ENCODE data around the gene MYO3B.
"Not testable (repeated sequence)": the region's sequence is repeated elsewhere in the genome, so short reads cannot be mapped to it uniquely, and the experiment has no call there.

MYO3B gene

DNA sequence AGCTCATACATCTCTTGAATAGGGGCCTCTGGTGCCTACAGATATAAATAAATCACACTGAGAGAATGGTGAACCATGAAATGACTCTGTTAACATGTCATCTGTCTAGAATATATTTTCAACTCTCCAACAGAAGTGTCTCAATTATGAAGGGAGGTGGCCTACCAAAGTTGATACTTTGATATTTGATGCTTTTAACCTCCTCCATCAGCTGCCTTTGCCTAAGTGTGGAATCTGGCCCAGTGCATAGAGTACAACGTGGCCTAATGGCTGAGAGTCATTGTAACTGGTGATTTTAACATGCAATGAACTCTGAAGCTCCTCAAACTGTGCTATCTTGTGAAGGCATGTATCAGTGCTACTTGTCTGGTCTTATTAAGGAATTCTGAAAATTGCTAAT is 93.4 kb downstream of the MYO3B start:
- in situ Hi-C loops (cut with MboI; ENCODE audit: low pct_unique_long_range_greater_than_20kb, low sequenced_read_pairs), result no loop called here
- no peak for DNase-seq

GRCh38 chr2:170276056-170276455 is 98.1 kb downstream of the MYO3B start:
- DNase-seq, result no peak
- in situ Hi-C loops (cut with MboI; ENCODE audit: low pct_unique_long_range_greater_than_20kb, low sequenced_read_pairs), result no loop called here

GRCh38 chr2:170276925-170277629 is 99.1 kb downstream of the MYO3B start:
- in situ Hi-C loops (cut with MboI; ENCODE audit: low pct_unique_long_range_greater_than_20kb, low sequenced_read_pairs), result no loop called here
- no peak for DNase-seq

GRCh38 chr2:170277951-170278350 is 100.0 kb downstream of the MYO3B start:
- in situ Hi-C loops (cut with MboI; ENCODE audit: low pct_unique_long_range_greater_than_20kb, low sequenced_read_pairs), result no loop called here
- DNase-seq, result no peak

DNA sequence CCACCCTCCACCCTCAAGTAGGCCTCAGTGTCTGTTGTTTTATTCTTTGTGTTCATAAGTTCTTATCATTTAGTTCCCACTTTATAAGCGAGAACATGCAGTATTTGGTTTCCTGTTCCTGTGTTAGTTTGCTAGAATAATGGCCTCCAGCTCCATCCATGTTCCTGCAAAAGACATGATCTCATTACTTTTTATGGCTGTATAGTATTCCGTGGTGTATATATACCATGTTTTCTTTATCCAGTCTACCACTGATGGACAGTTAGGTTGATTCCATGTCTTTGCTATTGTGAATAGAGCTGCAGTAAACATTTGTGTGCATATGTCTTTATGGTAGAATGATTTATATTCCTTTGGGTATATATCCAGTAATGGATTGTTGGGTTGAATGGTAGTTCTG is 101.7 kb downstream of the MYO3B start:
- in situ Hi-C loops (cut with MboI; ENCODE audit: low pct_unique_long_range_greater_than_20kb, low sequenced_read_pairs), result not testable (repeated sequence)

GRCh38 chr2:170282851-170283250 is 104.9 kb downstream of the MYO3B start:
- no peak for DNase-seq
- in situ Hi-C loops (cut with MboI; ENCODE audit: low pct_unique_long_range_greater_than_20kb, low sequenced_read_pairs), result no loop called here

More for the DNA sequence above, 101.7 kb downstream of the MYO3B start:
- not testable (repeated sequence) for DNase-seq

- in situ Hi-C loops (cut with MboI; ENCODE audit: low pct_unique_long_range_greater_than_20kb, low sequenced_read_pairs), result no loop called here
- no peak for DNase-seq
Observed at GRCh38 chr2:170284205-170284604, 106.3 kb downstream of the MYO3B start.

DNA sequence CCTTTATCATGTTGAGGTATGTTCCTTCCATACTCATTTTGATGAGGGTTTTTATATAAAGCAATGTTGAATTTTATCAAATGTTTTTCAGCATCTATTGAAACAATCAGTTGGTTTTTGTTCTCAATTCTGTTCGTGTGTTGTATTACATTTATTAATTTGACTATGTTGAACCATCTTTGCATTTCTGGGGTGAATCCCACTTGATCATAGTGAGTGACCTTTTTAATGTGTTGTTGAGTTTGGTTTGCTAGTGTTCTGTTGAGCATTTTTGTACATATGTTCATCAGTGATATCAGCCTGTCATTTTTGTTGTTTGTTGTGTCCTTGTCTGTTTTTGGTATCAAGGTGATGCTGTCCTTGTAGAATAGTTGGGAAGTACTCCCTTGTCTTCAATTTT is 110.9 kb downstream of the MYO3B start:
- no peak for DNase-seq
- in situ Hi-C loops (cut with MboI; ENCODE audit: low pct_unique_long_range_greater_than_20kb, low sequenced_read_pairs), result no loop called here

DNA sequence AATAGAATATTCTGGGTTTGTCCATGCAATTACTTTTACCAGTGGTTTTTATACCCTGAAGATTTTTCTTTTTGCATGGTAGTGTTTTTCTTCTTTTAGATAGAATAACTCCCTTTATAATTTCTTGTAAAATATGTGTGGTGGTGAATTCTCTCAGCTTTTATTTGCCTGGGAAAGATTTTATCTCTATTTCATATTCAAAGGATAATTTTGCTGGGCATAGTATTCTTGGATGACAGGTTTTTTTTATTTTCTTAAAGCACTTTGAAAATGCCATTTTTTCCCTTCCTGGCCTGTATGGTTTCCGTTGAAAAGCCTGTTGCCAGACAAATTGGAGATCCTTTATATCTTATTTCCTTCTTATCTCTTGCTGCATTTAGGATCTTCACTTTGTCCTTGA is 113.5 kb downstream of the MYO3B start:
- in situ Hi-C loops (cut with MboI; ENCODE audit: low pct_unique_long_range_greater_than_20kb, low sequenced_read_pairs), result no loop called here
- no peak for DNase-seq

GRCh38 chr2:170292415-170292814 is 114.5 kb downstream of the MYO3B start:
- in situ Hi-C loops (cut with MboI; ENCODE audit: low pct_unique_long_range_greater_than_20kb, low sequenced_read_pairs), result no loop called here
- DNase-seq, result no peak

DNA sequence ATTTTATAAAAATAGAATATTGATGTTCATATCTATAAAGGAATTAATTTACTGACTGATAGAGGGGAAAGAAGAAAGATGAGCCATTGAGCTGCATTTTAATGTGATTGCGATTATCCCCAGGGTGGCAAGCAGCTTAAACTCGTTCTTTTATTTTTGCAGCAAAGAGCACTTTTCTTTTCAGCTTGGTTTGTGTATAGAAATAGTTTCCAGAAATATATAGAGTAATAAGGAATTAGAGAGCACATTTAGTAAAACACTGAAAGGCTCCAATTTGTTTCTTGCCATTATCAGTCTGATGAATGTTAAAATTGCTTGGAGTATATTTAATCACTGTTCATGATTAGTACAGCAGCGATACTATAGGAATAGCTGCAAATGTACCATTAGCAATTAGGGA is 119.5 kb downstream of the MYO3B start:
- no peak for DNase-seq
- in situ Hi-C loops (cut with MboI; ENCODE audit: low pct_unique_long_range_greater_than_20kb, low sequenced_read_pairs), result no loop called here

GRCh38 chr2:170298115-170298514 is 120.2 kb downstream of the MYO3B start:
- no peak for DNase-seq
- in situ Hi-C loops (cut with MboI; ENCODE audit: low pct_unique_long_range_greater_than_20kb, low sequenced_read_pairs), result no loop called here

GRCh38 chr2:170298861-170299429 is 121.0 kb downstream of the MYO3B start:
- in situ Hi-C loops (cut with MboI; ENCODE audit: low pct_unique_long_range_greater_than_20kb, low sequenced_read_pairs), result no loop called here

DNA sequence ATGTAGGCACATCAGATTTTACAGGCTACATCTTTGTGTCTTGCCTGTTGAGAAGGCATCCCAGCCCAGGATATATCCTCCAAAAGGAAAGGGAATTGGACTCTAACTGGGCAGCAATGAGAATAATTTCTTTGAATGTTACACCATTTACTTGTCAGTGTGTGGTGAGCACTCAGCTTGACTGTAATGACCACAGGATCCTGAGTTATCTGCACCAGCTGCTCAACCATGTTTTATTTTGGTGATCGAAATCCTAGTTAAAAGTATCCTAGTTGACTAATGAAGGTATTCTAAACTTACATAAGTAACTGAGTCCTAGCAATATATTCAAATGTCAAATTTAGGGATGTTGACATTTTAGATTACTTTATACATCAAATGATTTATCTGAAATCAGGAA is 123.0 kb downstream of the MYO3B start:
- no peak for DNase-seq
- in situ Hi-C loops (cut with MboI; ENCODE audit: low pct_unique_long_range_greater_than_20kb, low sequenced_read_pairs), result no loop called here

More at GRCh38 chr2:170298861-170299429, 121.0 kb downstream of the MYO3B start:
- DNase-seq, result no peak

DNA sequence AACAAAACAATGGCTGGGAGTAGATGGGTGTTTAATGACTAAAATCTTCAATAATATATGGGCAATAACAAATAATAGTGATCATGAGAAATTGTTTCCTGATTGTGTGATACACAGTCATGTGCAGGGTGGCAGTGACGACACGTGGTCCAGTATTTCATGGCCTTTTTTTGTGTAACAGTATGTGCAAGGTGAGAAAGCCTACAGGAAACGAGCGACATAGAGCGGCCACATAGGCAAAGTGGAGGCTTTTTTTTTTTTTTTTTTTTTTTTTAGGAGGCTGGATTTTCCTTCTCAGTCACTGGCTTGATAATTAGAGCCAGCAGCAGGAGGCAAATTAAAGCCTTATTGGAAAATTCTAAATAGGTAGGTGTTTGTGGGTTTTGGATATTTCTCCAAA is 123.7 kb downstream of the MYO3B start:
- DNase-seq, result no peak
- in situ Hi-C loops (cut with MboI; ENCODE audit: low pct_unique_long_range_greater_than_20kb, low sequenced_read_pairs), result no loop called here

DNA sequence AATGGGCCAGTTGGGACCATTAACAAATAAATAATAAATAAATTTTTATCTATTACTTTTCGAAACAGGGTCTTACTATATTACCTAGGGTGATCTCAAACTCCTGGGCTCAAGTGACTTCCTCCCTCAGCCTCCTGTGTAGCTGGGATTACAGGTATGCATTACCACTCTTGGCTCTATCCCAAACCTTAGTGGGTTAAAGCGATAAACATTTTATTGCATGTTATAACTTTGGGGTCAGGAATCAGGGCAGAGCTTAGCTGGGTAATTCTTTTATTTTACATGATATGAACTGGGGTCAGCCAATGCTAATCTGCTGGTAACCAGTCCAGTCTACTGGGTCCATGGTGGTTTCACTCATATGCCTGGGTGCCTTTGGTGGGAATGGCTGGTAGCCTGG is 127.8 kb downstream of the MYO3B start:
- in situ Hi-C loops (cut with MboI; ENCODE audit: low pct_unique_long_range_greater_than_20kb, low sequenced_read_pairs), result no loop called here
- no peak for DNase-seq

- no peak for DNase-seq
- in situ Hi-C loops (cut with MboI; ENCODE audit: low pct_unique_long_range_greater_than_20kb, low sequenced_read_pairs), result no loop called here
Observed at GRCh38 chr2:170306293-170306873, 128.4 kb downstream of the MYO3B start.

DNA sequence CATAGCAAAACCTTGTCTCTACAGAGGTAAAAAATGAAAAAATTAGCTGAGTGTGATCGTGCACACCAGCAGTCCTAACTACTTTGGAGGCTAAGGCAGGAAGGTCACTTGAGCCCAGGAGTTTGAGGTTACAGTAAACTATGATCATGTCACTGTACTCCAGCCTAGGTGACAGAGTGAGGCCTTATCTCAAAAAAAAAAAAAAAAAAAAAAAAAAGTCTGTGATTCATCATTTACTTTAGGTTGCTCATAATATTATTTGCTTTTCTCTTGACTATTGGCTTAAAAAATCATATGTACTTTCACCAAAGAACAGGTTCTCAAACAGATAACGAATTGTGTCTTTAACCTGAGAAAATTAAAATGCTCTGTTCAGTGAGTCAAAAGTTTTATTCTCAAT is 129.1 kb downstream of the MYO3B start:
- no peak for DNase-seq
- in situ Hi-C loops (cut with MboI; ENCODE audit: low pct_unique_long_range_greater_than_20kb, low sequenced_read_pairs), result no loop called here

DNA sequence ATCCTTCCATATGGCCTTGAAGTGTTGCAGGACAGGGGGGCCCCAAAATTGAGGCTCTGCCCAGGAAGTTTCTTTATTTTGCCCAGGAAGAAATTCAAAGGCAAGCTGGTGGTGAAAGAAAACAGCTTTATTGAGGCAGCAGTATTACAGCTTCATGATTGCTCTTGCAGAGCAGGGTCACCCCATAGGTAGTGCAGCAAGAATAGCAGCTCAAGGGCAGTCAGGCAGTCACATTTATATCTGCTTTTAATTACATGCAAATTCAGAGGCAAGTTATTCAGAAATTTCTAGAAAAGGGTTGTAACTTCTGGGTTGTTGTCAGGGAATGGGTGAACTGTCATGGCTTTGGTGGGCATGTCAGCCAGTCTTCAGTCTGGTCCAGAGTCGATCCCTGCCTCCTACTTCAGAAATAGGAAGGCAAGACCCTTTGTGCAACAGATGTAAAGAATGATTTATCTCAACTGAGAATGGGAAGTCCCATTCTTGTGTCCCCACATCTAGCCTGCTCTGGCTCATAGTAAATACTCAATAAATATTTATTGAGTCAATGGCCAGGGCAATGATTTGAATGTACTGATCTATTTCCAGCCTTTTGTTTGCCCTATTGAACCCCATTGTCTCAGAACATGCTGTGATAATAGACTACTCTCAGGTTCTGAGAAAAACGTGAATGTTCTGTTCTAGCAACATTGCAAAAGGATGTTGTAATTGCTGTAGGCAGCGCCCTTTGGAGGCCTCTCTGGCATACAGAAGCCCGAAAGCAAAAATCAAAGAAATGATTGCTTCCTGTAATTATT is 129.8 kb downstream of the MYO3B start:
- in situ Hi-C loops (cut with MboI; ENCODE audit: low pct_unique_long_range_greater_than_20kb, low sequenced_read_pairs), result no loop called here
- no peak for DNase-seq

DNA sequence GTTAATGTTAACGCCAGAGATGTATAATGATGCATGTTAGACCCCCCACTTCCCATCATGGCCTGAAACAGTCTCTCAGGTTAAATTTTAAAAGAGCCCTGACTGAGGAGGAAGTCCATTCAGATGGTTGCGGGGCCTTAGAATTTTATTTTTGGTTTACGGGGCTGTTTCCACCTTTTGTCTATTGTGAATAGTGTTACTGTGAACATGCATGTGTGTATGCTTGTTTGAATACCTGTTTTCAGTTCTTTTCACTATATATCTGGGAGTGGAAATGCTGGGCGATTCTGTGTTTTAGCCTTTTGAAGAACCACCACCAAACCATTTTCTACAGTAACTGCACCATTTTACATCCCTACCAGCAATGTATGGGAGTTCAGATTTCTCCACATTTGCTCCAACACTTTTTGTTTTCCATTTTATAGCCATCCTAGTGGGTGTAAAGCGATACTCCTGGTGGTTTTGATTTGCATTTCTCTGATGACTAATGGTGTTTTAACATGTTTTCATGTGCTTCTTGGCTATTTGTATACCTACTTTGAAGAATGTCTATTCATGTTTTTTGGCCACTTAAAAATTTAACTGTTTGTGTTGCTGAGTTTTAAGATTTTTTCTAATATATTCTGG is 133.0 kb downstream of the MYO3B start:
- no peak for DNase-seq
- in situ Hi-C loops (cut with MboI; ENCODE audit: low pct_unique_long_range_greater_than_20kb, low sequenced_read_pairs), result no loop called here

All from KBM-7 (cell line).